Type B pancreatic cell (in vitro differentiated cells): ENCODE measurements around the gene BNIP5. TPM values are rescaled to one million over a fixed set of nuclear protein-coding genes. Genes with fewer than 3 reads are reported as not detected.

Experiments used
- DNase-seq: peaks from one replicate; pipeline ENCODE4 v3.0.0; 2021; ENCODE audit warnings: mixed read lengths; ENCODE audit not compliant: unreplicated experiment; ENCODE audit errors: extremely low spot score
- H3K27ac Mint-ChIP-seq: 2 replicates; pipeline ENCODE4 v1.8.0; 2021; ENCODE audit warnings: mild to moderate bottlenecking, mixed read lengths
- H3K27me3 Mint-ChIP-seq: 2 replicates; pipeline ENCODE4 v1.8.0; 2021; ENCODE audit warnings: mixed read lengths
- H3K36me3 Mint-ChIP-seq: 2 replicates; pipeline ENCODE4 v1.8.0; 2021; ENCODE audit warnings: mixed read lengths
- H3K4me1 Mint-ChIP-seq: one replicate; pipeline ENCODE4 v1.8.0; 2021; ENCODE audit warnings: mixed read lengths; ENCODE audit not compliant: unreplicated experiment
- H3K4me3 Mint-ChIP-seq: 2 replicates; pipeline ENCODE4 v1.8.0; 2021; ENCODE audit warnings: mild to moderate bottlenecking, mixed read lengths
- H3K9me3 Mint-ChIP-seq: 2 replicates; pipeline ENCODE4 v1.8.0; 2021; ENCODE audit warnings: mixed read lengths
- CTCF ChIP-seq: fragments of 200-600 bp; sonication (generic); conservative IDR thresholded peaks from 2 replicates; pipeline ENCODE4 v1.5.0; 2021; ENCODE audit warnings: antibody characterized with exemption, mild to moderate bottlenecking
- total RNA-seq: library from RNA; stranded (reverse); gene quantifications from 2 replicates; pipeline ENCODE4 v1.2.1, GENCODE V29; 2021; ENCODE audit warnings: low replicate concordance

Gene BNIP5
- total RNA-seq, 1 donor from 2014 or later: 1.4 TPM

- no peaks in the 10 kb centered on the region for H3K36me3 Mint-ChIP-seq
- H3K4me1 Mint-ChIP-seq: peaks cover 7% of the 10 kb centered on the region
- no peak for TF ChIP-seq CTCF
- no peak overlapping the region for H3K4me3 Mint-ChIP-seq
- H3K9me3 Mint-ChIP-seq: no peaks in the 10 kb centered on the region
- peaks cover 17% of the 10 kb centered on the region for H3K27me3 Mint-ChIP-seq
- DNase-seq: no peak
- no peak overlapping the region for H3K27ac Mint-ChIP-seq
Measured at GRCh38 chr6:36376183-36376582, 39.5 kb upstream of the BNIP5 start.

GRCh38 chr6:36375644-36376155 lies 39.0 kb upstream of the BNIP5 start:
- Mint-ChIP-seq H3K4me1 (peaks cover 7% of the 10 kb centered on the region), H3K27me3 (peaks cover 17% of the 10 kb centered on the region), H3K9me3 (no peaks in the 10 kb centered on the region), H3K36me3 (no peaks in the 10 kb centered on the region), H3K27ac (no peak overlapping the region), H3K4me3 (no peak overlapping the region)
- no peak for TF ChIP-seq CTCF
- DNase-seq: no peak

- Mint-ChIP-seq H3K4me3 (no peak overlapping the region), H3K27me3 (peaks cover 17% of the 10 kb centered on the region), H3K27ac (no peak overlapping the region), H3K9me3 (no peaks in the 10 kb centered on the region), H3K36me3 (no peaks in the 10 kb centered on the region), H3K4me1 (peaks cover 7% of the 10 kb centered on the region)
- TF ChIP-seq CTCF: no peak
- no peak for DNase-seq
Measured at GRCh38 chr6:36374972-36375371, 38.3 kb upstream of the BNIP5 start.

- no peak for DNase-seq
- Mint-ChIP-seq H3K27me3 (peaks cover 16% of the 10 kb centered on the region), H3K9me3 (no peaks in the 10 kb centered on the region), H3K36me3 (no peaks in the 10 kb centered on the region), H3K4me3 (no peak overlapping the region), H3K4me1 (peaks cover 7% of the 10 kb centered on the region), H3K27ac (no peak overlapping the region)
- TF ChIP-seq CTCF: no peak
Measured at GRCh38 chr6:36374194-36374593, 37.5 kb upstream of the BNIP5 start.

GRCh38 chr6:36373368-36374019 lies 36.8 kb upstream of the BNIP5 start:
- peaks cover 7% of the 10 kb centered on the region for H3K4me1 Mint-ChIP-seq
- no peak overlapping the region for H3K4me3 Mint-ChIP-seq
- H3K36me3 Mint-ChIP-seq: no peaks in the 10 kb centered on the region
- no peak for DNase-seq
- H3K27ac Mint-ChIP-seq: no peak overlapping the region
- TF ChIP-seq CTCF: no peak
- peaks cover 14% of the 10 kb centered on the region for H3K27me3 Mint-ChIP-seq
- H3K9me3 Mint-ChIP-seq: no peaks in the 10 kb centered on the region
